ENCODE data around the gene MTMR10.

Gene MTMR10

DNA sequence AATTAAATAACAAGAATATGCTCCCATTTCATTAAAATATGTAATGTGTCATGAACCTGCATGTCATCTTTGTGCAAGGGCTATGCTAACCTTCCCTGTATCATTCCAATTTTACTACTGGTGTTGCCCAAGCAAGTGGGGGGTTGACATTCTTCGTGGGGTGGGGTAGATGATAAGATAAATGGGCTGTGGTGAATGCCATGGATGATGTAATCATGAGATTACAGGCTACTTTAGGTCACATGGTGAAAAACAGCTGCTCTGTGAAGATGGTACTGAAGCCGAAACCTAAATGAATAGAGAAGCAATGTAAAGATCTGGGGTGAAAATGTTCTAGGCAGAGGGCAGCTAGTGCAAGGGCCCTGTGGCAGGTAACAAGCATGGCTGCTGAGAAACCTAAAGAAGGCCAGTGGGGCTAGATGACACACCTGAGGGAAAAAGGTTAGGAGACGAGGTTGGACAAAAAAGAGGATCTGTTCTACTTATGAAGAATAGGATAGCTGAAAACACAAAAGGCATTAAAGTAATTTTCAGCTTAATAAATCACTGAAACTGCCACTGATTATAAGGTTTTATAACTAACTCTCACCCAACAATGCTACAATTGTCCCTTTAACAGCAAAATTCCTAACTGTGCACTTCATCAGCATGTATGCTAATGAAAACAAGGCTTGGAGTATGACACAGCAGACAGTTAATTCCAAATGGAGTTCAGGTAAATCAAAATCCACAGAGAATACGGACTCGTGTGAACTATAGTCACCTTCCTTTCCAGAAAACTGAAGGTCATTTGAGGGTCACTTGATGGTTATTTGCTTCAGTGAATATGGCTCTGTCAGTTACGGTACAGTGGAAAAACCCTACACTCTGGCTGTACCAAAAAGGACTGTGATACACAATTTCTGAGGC is 35.0 kb downstream of the MTMR10 start:
- DNase-seq (ENCODE audit: low read depth) = no peak

DNA sequence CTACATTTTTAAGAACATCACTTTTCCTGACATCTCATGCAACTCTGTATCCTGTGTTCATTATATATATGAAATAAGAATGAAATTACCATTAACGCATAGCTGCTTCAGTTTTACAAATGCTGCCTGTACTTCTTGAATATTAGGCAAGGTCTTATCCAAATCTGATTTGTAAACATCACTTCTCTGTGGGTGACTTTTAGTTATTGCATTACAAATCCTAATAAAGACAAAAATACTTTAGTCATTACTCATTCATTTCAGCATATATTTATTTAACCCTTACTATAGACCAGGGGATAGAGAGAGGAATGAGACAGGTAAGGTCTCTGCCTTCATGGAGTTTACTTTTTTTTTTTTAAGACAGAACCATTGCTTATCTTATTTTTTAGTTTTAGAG is 36.8 kb downstream of the MTMR10 start:
- no peak for DNase-seq (ENCODE audit: low read depth)

DNA sequence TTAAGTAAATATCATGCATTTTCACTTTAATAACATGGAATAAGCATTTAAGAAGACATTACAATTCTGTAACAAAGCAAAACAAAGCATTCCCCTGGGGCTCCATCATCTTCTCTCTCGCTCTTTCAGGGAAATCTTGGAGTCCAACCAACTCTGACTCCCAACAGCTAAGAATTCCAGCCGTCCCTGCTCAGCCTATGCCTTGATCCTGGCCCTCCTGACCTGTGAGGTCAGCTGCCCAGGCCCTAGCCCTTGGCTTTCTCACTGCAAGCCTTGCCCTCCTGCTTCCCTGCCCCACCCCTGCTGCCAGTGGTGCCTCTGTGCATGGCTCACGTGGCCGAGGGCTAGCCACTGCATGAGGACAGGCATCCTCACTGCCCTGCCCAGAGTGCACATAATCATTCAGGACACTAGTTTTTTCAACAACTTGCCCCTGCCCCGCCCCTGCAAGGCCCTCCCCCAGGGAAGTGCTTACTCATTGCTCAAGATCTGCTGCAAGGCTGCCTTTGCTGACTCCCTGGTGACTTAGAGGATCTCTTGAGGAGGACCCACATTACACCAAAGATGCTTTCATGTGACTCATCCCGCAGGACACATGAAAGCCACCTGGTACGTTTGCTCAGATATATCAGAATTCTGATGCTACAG is 37.6 kb downstream of the MTMR10 start:
- no peak for DNase-seq (ENCODE audit: low read depth)

DNA sequence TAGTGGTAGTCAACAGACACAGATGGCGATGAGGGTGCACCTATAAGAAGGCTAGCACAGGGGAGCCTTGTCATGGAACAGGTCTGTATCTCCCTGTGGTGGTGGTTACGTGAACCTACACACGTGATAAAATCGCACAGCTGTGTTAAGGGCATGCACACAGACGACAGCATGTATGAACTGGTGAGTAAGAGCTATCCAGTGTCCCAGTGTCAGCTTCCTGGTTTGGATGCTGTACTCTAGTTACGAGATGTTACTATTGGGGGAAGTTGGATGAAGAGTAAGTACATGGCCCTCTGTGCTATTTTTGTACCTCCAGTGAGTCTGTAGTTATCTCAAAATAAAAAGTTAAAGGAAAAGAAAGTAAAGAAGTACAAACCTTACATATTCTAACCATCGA is 38.2 kb downstream of the MTMR10 start:
- DNase-seq (ENCODE audit: low read depth) = no peak

DNA sequence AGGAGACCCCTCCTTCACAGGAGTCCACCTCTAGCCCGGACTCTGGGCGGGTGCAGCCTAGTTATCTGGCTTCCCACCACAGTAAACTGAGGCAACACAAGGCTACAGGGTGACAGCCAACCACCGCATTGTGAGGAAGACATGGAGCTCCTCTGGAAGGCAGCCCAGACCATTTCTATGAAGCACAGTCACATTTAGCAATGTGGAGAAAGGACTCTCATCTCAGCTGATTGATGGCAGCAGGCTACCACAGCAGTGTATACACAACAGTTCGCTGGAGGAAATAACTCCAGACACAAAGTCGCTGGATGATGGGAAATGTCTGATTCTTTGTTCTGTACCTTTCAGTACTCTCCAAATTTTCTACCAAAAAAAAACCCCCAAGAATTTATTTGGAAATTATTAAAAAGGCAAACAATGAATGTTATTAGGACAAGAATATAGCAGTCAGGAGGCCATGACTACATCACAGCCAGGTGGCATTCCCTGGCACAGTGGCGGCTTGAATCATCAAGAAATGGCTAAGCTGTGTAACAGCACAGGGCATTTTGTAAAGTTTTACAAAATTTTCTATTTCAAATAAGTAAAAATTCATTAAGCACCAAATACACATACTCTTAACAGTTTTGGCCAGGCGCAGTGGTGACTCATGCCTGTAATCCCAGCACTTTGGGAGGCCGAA is 47.6 kb downstream of the MTMR10 start:
- no peak for DNase-seq (ENCODE audit: low read depth)

DNA sequence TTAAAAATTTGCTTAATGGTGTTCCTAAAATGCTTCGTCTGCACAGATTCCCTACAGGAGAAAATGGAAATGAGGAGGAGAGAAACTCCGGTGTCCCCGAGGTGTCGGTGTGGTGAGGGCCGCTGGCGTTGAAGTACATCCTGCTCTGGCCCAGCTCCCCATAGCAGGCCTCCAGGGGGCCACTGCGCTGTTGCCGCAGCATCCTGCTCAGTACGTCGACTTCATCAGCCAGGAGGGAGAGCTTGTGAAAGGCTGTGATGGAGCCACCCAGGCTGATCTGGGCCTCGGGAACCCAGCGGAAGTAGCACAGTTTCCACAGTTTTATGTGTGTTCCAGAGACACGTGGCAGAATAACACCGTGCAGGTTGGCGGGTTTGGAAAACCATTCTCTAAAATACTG is 49.9 kb downstream of the MTMR10 start:
- DNase-seq (ENCODE audit: low read depth) = no peak

DNA sequence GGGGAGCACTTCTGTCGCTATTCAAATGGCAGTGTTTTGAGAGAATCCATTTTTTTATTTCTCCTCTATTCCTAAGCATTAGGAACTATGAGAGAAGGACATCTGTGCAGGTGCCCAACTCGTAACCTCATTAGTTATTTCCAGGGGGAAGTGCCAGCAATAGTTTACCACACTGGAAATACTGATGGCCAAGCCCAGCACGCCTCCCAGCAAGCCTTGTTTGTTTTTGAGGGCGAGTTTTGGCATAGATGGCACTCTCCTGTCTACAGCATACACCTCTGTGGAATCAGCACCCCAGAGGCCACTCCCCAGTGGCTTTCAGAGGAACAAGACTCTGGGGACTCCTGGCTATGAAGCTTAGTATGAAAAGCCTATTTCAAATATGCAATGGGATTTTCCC is 51.1 kb downstream of the MTMR10 start:
- DNase-seq (ENCODE audit: low read depth) = no peak

DNA sequence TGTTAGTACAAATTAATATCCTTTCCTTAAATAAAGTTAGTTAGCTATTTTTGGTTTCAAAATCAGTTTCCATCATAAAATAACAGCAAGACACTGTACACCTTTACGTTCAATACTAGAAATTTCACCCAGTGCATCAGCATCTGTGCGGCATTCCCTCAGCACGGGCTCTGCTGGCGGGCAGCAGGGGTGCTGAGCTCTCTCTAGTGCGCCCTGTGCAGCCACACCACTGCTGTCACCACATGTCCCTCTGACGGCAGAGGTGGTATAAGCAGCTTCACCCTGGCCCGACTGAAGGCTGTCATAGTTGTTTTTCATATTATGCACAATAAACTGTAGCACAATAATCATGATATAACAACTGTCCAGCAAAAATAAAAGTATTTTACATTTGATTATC is 52.3 kb downstream of the MTMR10 start:
- DNase-seq (ENCODE audit: low read depth) = no peak

DNA sequence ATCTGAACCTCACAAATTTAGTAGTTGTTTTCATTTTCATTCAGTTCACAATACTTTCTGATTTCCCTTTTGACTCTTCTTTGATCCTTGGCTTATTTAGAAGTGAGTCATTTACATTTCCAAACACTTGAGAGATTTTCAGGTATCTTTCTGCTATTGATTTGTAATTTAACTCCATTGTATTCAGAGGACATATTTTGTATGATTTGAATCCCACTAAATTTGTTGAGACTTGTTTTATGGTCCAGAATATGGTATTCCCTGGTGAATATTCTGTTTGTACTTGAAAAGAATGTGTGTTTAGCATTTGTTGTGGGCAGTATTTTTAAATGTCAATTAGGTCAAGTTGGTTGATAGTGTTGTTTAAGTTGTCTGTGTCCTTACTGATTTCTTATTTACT is 58.1 kb downstream of the MTMR10 start:
- no peak for DNase-seq (ENCODE audit: low read depth)

DNA sequence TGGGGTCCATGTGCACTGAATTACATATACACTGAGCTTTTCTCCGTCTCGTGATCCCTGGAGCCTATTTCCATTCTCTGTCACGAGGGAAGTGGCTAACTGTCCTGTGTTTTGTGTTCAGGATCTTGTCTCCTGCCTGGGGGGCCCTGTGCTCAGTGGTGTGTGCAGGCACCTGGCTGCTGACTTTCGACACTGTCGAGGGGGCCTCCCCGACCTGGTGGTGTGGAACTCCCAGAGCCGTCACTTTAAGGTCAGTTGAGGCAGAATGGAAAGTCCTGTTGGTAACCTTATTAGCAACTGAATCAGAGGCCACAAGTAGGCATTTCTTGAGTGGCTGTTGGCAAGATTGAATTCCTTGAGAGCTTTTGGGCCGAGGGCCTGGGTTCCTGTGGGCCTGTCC is 61.0 kb downstream of the MTMR10 start:
- no peak for DNase-seq (ENCODE audit: low read depth)

DNA sequence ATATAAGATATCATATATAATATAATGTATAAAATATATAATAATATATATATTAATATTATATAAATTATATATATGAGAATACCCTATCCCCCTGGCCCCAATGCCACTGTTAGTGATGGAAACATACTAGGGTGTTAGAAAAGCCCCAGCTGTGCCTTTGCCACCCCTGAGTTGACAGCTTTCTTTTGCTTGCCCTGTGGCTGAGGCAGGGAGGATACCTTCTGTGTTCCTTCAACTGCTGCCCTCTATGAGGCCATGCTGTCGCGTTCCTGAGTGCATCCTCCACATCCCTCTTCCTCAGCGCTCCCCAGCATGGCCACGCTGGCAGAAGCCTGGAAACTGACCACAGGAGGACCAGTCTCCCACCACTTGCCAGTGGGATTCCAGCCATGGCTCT is 61.4 kb downstream of the MTMR10 start:
- no peak for DNase-seq (ENCODE audit: low read depth)

DNA sequence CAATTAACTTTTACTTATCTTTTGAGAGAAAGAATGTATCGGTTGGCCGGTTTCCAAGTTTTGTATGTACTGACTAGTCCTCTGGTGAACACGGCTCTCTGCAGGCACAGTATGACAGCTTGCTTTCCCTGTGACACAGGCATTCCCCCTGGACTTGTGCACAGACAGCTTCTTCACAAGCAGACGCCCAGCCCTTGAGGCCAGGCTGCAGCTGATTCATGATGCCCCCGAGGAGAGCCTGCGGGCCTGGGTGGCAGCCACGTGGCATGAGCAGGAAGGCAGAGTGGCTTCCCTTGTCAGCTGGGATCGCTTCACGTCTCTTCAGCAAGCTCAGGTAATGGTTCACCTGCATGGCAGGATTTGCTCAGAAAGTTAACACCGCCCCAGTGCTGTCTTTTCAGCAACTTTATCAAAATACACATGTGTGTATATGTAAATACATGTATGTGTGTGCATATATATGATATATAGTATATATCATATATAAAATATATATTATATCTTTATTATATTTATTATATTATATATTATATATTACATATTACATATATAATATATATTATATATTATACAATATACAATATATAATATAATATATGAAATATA is 62.3 kb downstream of the MTMR10 start:
- DNase-seq (ENCODE audit: low read depth) = no peak

DNA sequence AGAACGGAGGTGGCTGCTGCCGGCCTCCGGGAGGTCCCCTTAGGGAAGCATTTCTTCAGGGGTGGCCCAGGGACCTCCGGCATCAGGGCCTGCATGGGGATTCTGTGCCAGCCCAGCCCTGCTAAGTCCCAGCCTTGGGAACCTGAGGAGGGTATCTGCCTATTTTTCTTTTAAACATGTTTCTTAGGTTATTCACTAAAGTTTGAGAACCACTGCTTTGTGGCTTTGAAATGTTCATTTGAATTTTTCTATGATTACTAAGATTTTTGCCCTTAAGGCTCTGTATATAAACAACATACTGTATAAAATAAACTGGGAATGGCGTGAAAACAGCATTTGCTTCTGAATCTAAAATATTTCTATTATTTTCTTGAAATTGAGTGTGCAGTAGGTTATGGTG is 63.4 kb downstream of the MTMR10 start:
- no peak for DNase-seq (ENCODE audit: low read depth)

DNA sequence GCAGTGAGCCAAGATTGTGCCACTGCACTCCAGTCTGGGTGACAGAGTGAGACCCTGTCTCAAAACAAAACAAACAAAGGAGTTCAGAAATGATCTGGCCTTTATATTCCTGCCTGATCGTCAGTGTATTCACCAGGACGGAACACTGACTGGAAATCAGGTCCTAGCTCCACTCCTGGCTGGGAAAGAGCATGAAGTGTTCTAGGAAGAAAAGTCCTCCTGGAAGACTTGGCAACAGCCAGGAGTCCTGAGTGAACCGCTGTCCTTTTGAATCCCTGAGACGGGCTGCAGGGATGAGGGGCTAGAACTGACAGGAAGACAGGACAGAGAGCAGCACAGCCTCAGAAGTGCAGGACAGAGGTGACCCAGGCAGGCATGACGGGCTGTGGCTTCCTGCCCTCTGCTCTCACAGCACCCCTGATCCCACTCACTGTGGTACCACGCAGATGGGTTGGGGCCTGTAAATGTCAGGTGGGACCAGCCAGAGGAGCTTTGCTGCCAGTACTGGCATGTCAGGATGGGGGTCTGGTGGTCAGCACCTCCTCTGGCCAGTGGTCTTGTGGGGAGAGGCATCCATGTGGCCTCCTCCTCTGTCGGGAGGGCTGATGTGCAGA is 64.2 kb downstream of the MTMR10 start:
- no peak for DNase-seq (ENCODE audit: low read depth)

DNA sequence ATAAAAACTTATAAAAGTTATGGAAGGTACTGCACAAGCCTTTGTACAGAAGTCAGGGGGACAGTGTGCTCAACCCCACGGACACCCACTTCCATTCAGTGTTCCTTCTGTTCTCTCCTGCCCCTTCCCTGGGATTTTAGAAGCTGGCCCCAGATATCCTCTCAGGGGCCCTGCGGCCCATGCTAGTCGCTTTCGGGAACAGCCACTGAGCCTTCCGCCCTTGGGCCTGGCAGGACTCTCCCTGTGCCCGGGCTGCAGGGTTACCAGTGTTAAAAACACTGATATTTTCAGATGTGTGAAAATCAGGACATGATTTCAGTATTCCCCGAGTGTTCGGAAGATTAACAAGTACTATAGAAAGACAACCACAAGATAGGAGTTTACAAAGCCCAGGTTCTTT is 65.3 kb downstream of the MTMR10 start:
- DNase-seq (ENCODE audit: low read depth) = no peak

DNA sequence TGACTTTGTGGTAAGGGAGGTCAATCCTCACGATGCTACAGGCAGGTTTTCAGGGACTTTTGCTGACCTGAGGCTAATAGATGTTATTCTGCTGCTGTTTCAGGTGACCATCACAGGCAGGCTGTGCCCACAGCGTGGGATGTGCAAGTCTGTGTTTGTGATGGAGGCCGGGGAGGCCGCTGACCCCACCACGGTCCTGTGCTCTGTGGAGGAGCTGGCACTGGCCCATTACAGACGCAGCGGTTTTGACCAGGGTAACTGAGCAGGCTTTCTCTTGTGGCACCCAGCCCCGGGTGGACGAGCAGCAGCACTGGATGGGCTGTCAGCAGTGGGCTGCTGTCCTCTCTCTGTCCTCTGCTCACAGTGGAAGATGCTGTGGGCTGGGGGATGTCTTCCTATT is 65.7 kb downstream of the MTMR10 start:
- DNase-seq (ENCODE audit: low read depth) = no peak

DNA sequence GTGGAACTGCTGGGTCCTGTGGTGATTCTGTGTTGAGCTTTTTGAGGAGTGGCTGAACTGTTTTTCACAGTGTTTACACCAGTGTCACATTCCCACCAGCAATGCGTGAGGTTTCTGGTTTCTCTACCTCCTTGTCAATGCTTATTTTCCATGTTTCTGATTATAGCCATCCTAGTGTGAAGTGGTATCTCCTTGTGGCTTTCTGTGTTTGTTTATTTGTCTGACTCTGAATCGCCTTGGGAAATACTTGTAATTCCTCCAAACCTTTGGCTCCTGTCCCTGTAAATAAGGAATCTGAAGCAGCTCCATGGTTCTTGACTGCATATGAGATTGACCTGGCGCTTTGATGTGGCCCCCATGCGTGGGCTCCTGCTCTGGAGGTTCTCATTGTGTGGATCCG is 67.1 kb downstream of the MTMR10 start:
- no peak for DNase-seq (ENCODE audit: low read depth)

DNA sequence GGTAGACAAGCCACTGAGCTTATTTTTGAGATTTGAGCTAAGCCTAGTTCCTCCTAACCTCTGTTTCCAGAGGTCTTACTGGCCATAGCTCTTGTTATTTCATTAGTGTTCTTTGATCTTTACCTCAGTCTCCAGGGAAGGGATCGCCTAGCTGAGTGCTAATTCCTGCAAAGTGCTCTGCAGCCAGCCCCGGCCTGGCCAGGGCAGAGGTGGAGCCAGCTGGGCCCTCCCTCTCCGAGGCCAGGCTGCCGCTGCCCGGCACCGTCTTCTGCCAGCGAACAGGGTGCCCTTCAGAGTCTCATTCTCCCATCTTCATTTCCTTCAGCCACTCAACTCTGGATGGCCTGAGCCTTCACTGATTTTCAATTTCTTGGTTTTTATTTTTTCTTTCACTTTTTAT is 68.0 kb downstream of the MTMR10 start:
- no peak for DNase-seq (ENCODE audit: low read depth)

DNA sequence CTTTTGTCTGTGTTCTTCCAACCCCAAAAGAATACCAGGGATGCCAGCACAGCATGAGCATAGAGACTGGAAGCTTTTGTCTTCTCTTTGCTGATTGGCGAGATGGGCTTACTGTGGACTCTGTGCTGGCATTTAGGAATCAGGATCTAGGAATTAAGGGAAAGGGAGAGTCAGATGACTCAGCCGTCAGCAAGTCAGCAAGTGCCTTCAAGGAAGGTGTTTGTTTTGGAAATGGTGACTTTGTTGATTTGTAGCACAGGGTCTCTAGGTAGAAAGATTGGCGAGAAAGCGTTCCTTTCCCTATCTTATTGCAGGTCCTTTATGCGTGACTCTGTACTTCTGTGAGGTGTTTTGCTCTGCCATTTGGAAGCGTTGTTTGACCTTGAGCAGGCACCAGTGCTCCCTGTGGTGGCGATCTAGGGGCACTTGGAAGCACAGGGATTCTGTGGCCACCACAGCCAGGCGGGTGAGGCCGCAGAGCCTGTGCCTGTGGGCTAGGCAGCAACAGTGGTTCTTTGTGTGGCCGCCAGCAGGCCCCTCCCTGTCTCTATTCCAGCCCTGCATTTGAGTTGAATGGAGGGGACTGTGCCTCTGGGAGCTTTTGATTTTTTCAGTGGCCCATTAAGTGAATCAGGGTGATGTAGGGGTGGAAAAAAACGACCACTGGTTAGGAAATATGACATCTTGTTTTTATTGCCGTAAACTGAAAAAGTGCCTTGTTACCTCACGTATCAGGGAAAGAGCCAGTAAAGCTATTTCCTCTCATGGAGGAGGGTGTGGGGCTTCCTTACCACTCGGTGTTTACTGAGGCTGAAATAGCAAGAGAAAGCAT is 68.7 kb downstream of the MTMR10 start:
- no peak for DNase-seq (ENCODE audit: low read depth)

DNA sequence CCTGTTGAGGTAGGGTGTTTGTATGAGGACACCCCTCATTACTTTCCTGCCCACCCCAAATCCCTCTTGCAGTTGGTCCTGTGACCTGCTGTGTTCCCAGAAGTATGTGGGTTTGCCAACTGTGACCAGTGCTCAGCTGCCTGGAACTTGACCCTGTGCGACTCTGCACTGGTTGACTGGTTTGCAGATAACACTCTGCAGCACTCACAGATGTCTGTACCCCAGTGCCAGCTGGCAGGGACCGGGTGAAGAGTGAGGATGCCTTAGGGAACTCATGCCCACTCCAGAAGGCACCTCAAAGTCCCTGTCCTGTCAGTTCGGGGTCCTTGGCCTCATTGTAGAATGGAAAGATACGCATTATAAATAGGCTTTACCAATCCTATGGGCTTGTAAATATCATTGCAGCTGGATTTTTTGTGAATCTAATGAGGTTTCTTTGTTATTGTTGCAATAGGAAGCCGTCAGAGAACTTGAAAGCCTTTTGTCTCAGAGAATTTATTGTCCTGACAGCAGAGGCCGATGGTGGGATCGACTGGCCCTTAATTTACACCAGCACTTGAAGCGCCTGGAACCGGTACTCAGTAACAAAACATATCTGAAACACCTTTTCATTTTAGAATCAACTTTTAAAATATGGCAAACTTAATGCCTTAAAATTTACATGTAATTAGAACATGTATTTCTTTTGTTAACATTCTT is 69.5 kb downstream of the MTMR10 start:
- DNase-seq (ENCODE audit: low read depth) = no peak

DNA sequence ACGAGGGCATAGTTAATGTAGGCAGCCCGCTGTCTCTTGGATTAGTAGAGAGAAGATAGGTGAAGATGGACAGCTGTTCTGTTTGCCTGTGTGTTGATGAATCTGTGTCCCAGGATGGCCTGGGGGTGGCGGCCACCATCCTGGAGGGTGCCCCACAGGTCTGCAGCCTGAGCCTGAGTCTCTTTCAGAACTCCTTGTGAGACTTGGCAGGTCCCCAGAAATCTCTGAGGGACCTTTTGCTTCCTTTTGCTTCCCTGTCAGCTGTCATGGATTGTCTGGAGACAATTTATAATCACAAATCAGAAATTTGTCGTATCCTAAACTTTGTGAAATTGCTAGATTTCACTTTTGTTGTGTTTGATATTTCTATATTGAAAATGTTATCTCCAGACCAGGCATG is 70.3 kb downstream of the MTMR10 start:
- no peak for DNase-seq (ENCODE audit: low read depth)

Data from stimulated activated CD8-positive, alpha-beta memory T cell treated with anti-CD3 and anti-CD28 coated beads, Interleukin-7, amount 100 ng/mL, for 24 hours (primary cell).